22Rv1 (cell line): ENCODE results near the gene NRG3.
"Not testable (repeated sequence)": the region's sequence is repeated elsewhere in the genome, so short reads cannot be mapped to it uniquely, and the experiment has no call there.

Source experiments
- H3K27ac ChIP-seq: fragments of 450-650 bp; 2 replicates; pipeline ENCODE4 v1.5.1; 2017
- ZFX ChIP-seq: fragments of 450-650 bp; IDR thresholded peaks from 2 replicates; pipeline ENCODE4 v1.6.1; 2017; ENCODE audit warnings: antibody characterized with exemption, borderline replicate concordance
- TF ChIP-seq, protein P1 (sequence below): fragments of 450-650 bp; IDR thresholded peaks from 2 replicates; pipeline ENCODE4 v1.5.1; 2017; ENCODE audit warnings: mild to moderate bottlenecking

NRG3 gene

GRCh38 chr10:82942286-82943099 is 1067.5 kb downstream of the NRG3 start:
- no peak overlapping the region for H3K27ac ChIP-seq
- no peak for TF ChIP-seq ZFX
- TF ChIP-seq, protein P1, sequence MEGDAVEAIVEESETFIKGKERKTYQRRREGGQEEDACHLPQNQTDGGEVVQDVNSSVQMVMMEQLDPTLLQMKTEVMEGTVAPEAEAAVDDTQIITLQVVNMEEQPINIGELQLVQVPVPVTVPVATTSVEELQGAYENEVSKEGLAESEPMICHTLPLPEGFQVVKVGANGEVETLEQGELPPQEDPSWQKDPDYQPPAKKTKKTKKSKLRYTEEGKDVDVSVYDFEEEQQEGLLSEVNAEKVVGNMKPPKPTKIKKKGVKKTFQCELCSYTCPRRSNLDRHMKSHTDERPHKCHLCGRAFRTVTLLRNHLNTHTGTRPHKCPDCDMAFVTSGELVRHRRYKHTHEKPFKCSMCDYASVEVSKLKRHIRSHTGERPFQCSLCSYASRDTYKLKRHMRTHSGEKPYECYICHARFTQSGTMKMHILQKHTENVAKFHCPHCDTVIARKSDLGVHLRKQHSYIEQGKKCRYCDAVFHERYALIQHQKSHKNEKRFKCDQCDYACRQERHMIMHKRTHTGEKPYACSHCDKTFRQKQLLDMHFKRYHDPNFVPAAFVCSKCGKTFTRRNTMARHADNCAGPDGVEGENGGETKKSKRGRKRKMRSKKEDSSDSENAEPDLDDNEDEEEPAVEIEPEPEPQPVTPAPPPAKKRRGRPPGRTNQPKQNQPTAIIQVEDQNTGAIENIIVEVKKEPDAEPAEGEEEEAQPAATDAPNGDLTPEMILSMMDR, result no peak

DNA sequence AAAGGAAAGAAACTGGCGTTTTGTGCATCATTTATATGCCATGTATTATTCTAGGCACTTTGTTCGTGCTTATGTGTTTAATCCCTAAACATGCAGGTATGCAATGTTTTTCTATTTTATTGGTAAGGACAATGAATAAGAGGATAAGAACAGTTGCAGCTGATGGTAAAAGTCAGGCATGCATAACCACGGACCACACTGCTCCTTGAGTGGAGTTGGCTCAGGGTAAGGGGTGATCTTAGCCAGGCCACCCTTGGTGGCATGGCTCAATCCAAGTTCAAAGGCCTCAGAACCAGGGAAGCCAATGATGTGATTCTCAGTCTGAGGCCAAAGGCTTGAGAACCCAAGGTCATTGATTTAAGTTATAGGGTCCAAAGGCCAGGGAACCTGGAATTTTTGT is 1068.1 kb downstream of the NRG3 start:
- TF ChIP-seq, protein P1, result no peak
- TF ChIP-seq ZFX, result no peak
- no peak overlapping the region for H3K27ac ChIP-seq

GRCh38 chr10:82949816-82950575 is 1075.0 kb downstream of the NRG3 start:
- TF ChIP-seq, protein P1, result no peak
- TF ChIP-seq ZFX, result no peak
- no peak overlapping the region for H3K27ac ChIP-seq

DNA sequence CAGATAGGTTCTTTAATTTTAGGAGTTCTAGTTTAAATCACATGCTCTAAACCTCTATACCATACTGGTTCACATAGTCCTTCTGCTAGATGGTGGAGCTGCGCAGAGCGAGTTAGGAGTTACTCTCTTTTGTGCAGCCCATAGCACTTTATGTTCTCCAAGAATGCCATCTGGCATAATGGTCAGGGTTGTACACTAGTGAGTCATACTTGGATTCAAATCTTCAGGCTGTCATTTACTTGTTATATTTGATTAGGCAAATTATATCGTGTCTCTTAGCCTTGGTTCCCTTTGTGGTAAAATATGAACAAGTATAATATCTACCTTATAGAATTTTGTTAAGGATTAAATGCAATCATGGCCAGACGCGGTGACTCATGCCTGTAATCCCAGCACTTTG is 1078.3 kb downstream of the NRG3 start:
- TF ChIP-seq, protein P1, result no peak
- no peak for TF ChIP-seq ZFX
- H3K27ac ChIP-seq, result no peak overlapping the region

GRCh38 chr10:82953909-82954308 is 1078.9 kb downstream of the NRG3 start:
- H3K27ac ChIP-seq, result no peak overlapping the region
- no peak for TF ChIP-seq ZFX
- TF ChIP-seq, protein P1, result peak; percentile 19; the same call in 1 of the 2 replicates

DNA sequence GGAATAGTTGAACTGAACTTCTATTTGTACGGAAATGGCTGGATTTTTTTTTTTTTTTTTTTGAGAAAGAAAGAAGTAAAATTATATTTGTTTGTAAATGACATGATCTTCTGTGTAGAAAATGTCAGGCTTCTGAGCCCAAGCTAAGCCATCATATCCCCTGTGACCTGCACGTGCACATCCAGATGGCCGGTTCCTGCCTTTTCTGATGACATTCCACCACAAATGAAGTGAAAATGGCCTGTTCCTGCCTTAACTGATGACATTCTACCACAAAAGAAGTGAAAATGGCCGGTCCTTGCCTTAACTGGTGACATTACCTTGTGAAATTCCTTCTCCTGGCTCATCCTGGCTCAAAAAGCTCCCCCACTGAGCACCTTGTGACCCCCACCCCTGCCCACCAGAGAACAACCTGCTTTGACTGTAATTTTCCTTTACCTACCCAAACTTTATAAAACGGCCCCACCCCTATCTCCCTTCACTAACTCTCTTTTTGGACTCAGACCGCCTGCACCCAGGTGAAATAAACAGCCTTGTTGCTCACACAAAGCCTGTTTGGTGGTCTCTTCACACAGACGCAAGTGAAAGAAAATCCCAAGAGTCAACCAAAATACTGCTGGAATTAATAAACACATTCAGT is 1085.5 kb downstream of the NRG3 start:
- H3K27ac ChIP-seq, result not testable (repeated sequence)

DNA sequence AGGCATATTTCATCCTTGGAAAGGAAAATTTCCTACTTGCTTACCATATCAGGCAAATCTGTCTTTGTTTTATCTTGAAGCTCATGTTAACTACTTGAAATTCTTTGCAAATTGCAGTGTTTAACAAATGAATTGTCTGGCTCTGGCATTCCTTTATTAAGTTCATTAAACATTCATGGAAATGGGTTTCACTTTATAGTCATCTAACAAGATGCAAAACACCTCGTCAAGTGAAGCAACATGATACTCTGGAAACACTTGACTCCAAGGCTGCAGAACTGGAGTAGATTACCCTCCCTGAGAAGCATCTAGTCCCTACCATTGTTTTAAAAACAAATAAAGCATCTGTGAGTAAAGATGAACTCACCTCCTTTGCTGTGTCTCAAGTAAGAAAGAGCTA is 1086.9 kb downstream of the NRG3 start:
- TF ChIP-seq, protein P1, result no peak
- no peak for TF ChIP-seq ZFX
- H3K27ac ChIP-seq, result no peak overlapping the region
